Measurements from ENCODE around the gene FYTTD1.

FYTTD1 gene

DNA sequence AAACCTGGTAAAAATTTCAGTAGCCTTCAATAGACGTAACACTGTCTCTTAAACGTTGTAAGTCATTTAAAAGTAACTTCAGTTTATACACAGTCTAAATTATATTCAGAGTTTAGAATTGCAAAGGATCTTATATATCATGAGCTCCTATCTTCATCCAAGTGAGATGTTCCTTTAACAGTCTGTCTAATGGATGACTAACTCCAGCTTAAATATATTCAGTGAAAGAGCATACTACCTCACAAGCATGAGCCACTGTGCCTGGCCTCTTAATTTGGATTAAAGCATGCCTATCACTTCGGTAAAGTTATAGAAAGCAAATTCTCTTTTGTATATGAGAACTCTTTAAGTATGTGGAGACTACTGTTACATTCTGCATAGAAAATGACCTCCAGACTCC lies 7.0 kb downstream of the FYTTD1 start:
- H3K4me1 ChIP-seq (ENCODE audit: control extremely low read depth in 1 of 4, control insufficient read depth in 4 of 4, insufficient read depth in 4 of 4, low read length in 3 of 4) = peaks cover 3 to 6% (median 4%) of the 10 kb centered on the region in 4 experiments
- H3K27me3 ChIP-seq (replicated peaks in 2 of 5; ENCODE audit: control insufficient read depth in 4 of 5, insufficient read depth in 5 of 5, low read length in 4 of 5) = no peaks in the 10 kb centered on the region
- ChIA-PET CTCF (interaction anchor here (1.3 kb wide), 1 partner anchor 8 kb away, joined by 3 read pairs; no protein-coding TSS in a partner anchor), POLR2A (no interaction called here)
- H3K27ac ChIP-seq (ENCODE audit: insufficient read depth in 1 of 2, low read depth in 1 of 2, low read length in 2 of 2, poor library complexity in 1 of 2, severe bottlenecking in 2 of 2) = no peak overlapping the region
- peaks cover 9 to 36% (median 19%) of the 10 kb centered on the region in 4 experiments for H3K36me3 ChIP-seq (ENCODE audit: control insufficient read depth in 4 of 4, insufficient read depth in 4 of 4, low read length in 3 of 4)
- DNase-seq = no peak
- H3K4me3 ChIP-seq (ENCODE audit: control insufficient read depth in 1 of 7, extremely low read depth in 1 of 7, insufficient read depth in 4 of 7, low read depth in 2 of 7, low read length in 6 of 7) = no peak overlapping the region
- no CpG with 5 or more reads among the region's 3 CpGs for WGBS (ENCODE audit: insufficient coverage)
- H3K9me3 ChIP-seq (ENCODE audit: control extremely low read depth in 1 of 5, control insufficient read depth in 4 of 5, insufficient read depth in 2 of 5, low read depth in 1 of 5, low read length in 4 of 5) = no peaks in the 10 kb centered on the region

DNA sequence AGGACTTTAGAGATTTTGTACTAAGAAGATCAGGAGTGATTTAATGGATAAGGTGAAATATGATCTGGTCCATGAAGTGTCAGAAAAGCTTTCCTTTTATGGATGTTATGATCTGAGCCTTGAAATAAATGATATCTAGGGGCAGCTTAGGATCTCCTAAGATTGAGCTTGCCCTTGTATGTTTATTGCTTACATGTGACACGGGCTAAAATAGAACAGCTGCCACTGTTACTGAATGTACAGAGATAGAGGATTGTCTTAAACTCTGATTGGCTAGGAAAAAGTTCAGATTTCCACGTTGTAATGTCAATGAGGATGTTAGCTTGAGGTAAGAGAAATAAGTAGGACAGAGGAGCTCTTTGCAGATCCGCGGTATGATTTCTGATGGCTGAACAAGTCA lies 8.8 kb downstream of the FYTTD1 start:
- no peak overlapping the region for H3K4me3 ChIP-seq (ENCODE audit: control insufficient read depth in 1 of 7, extremely low read depth in 1 of 7, insufficient read depth in 4 of 7, low read depth in 2 of 7, low read length in 6 of 7)
- no peak overlapping the region for H3K27ac ChIP-seq (ENCODE audit: insufficient read depth in 1 of 2, low read depth in 1 of 2, low read length in 2 of 2, poor library complexity in 1 of 2, severe bottlenecking in 2 of 2)
- peaks cover 18 to 49% (median 26%) of the 10 kb centered on the region in 4 experiments for H3K36me3 ChIP-seq (ENCODE audit: control insufficient read depth in 4 of 4, insufficient read depth in 4 of 4, low read length in 3 of 4)
- no peaks in the 10 kb centered on the region for H3K4me1 ChIP-seq (ENCODE audit: control extremely low read depth in 1 of 4, control insufficient read depth in 4 of 4, insufficient read depth in 4 of 4, low read length in 3 of 4)
- WGBS (ENCODE audit: insufficient coverage) = 95% methylated on average over 4 of the region's 4 CpGs
- no peaks in the 10 kb centered on the region for H3K27me3 ChIP-seq (replicated peaks in 2 of 5; ENCODE audit: control insufficient read depth in 4 of 5, insufficient read depth in 5 of 5, low read length in 4 of 5)
- CTCF ChIA-PET = interaction anchor here (1.0 to 1.4 kb wide), 2 partner anchors 17 to 31 kb away, joined by 3 read pairs; no protein-coding TSS in a partner anchor
- DNase-seq = no peak
- POLR2A ChIA-PET = no interaction called here
- no peaks in the 10 kb centered on the region for H3K9me3 ChIP-seq (ENCODE audit: control extremely low read depth in 1 of 5, control insufficient read depth in 4 of 5, insufficient read depth in 2 of 5, low read depth in 1 of 5, low read length in 4 of 5)

DNA sequence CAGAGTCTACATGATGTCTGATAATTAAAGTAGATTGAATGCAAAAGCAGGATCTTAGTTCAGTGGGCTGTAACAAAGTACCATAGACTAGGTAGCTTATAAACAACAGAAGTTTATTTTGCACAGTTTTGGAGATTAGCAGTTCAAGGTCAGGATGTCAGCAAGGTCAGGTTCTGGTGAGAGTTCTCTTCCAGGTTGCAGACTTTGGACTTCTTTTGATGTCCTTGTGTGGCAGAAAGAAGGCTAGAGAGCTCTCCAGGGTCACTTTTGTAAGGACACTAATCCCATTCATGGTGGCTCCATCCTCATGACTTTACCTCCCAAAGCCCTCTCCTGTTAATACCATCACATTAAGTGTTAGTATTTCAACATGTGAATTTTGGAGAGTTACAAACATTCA lies 12.1 kb downstream of the FYTTD1 start:
- peaks cover 25 to 70% (median 27%) of the 10 kb centered on the region in 4 experiments for H3K36me3 ChIP-seq (ENCODE audit: control insufficient read depth in 4 of 4, insufficient read depth in 4 of 4, low read length in 3 of 4)
- H3K4me3 ChIP-seq (ENCODE audit: control insufficient read depth in 1 of 7, extremely low read depth in 1 of 7, insufficient read depth in 4 of 7, low read depth in 2 of 7, low read length in 6 of 7) = no peak overlapping the region
- ChIA-PET CTCF (no interaction called here), POLR2A (no interaction called here)
- H3K9me3 ChIP-seq (ENCODE audit: control extremely low read depth in 1 of 5, control insufficient read depth in 4 of 5, insufficient read depth in 2 of 5, low read depth in 1 of 5, low read length in 4 of 5) = no peaks in the 10 kb centered on the region
- DNase-seq = no peak
- H3K27ac ChIP-seq (ENCODE audit: insufficient read depth in 1 of 2, low read depth in 1 of 2, low read length in 2 of 2, poor library complexity in 1 of 2, severe bottlenecking in 2 of 2) = no peak overlapping the region
- no peaks in the 10 kb centered on the region for H3K4me1 ChIP-seq (ENCODE audit: control extremely low read depth in 1 of 4, control insufficient read depth in 4 of 4, insufficient read depth in 4 of 4, low read length in 3 of 4)
- H3K27me3 ChIP-seq (replicated peaks in 2 of 5; ENCODE audit: control insufficient read depth in 4 of 5, insufficient read depth in 5 of 5, low read length in 4 of 5) = no peaks in the 10 kb centered on the region

DNA sequence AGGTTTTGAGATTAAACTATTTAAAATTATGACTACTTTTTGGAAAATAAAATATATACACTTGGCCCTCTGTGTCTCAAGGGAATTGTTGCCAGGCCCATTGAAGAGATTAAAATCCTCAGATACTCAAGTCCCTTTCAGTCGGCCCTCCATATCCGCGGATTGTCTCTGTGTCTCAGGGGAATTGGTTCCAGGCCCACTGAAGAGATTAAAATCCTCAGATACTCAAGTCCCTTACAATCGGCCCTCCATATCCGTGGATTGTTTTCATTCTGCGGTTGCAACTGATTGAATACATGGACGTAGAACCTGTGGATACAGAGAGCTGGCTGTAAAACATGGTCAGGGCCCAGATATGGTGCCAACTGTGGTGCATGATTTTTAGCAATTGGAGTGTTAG lies 25.6 kb downstream of the FYTTD1 start:
- no peaks in the 10 kb centered on the region for H3K4me1 ChIP-seq (ENCODE audit: control extremely low read depth in 1 of 4, control insufficient read depth in 4 of 4, insufficient read depth in 4 of 4, low read length in 3 of 4)
- no peak overlapping the region for H3K27ac ChIP-seq (ENCODE audit: insufficient read depth in 1 of 2, low read depth in 1 of 2, low read length in 2 of 2, poor library complexity in 1 of 2, severe bottlenecking in 2 of 2)
- no peak for DNase-seq
- H3K9me3 ChIP-seq (ENCODE audit: control extremely low read depth in 1 of 5, control insufficient read depth in 4 of 5, insufficient read depth in 2 of 5, low read depth in 1 of 5, low read length in 4 of 5) = no peaks in the 10 kb centered on the region
- POLR2A ChIA-PET = no interaction called here
- no peaks in the 10 kb centered on the region for H3K27me3 ChIP-seq (replicated peaks in 2 of 5; ENCODE audit: control insufficient read depth in 4 of 5, insufficient read depth in 5 of 5, low read length in 4 of 5)
- no peak overlapping the region for H3K4me3 ChIP-seq (ENCODE audit: control insufficient read depth in 1 of 7, extremely low read depth in 1 of 7, insufficient read depth in 4 of 7, low read depth in 2 of 7, low read length in 6 of 7)
- CTCF ChIA-PET = interaction anchor here (1.0 to 1.3 kb wide), 2 partner anchors 26 to 27 kb away, joined by 3 to 8 read pairs; no protein-coding TSS in a partner anchor
- peaks cover 32 to 80% (median 58%) of the 10 kb centered on the region in 4 experiments for H3K36me3 ChIP-seq (ENCODE audit: control insufficient read depth in 4 of 4, insufficient read depth in 4 of 4, low read length in 3 of 4)
- 100% methylated on average over 7 of the region's 7 CpGs for WGBS (ENCODE audit: insufficient coverage)

DNA sequence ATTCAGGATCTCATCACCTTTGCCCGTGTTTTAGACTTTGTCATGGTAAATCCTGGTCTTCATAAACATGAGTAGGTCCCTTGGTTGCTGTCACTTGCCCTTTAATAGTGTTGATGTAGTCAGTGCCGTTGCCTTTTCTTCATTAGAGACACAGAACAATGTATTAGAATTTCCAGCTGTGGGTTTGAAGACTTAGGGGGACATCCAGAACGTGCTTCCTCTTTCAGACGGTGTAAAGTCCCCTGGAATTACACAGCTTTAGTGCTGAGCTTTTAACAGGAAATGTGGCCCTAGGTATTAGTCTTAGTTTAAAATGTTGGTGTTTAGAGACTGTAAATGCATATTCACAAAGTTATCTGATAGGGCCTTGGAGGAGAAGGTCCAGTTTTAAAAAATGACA lies 32.5 kb downstream of the FYTTD1 start:
- H3K36me3 ChIP-seq (ENCODE audit: control insufficient read depth in 4 of 4, insufficient read depth in 4 of 4, low read length in 3 of 4) = peaks cover 22 to 50% (median 37%) of the 10 kb centered on the region in 4 experiments
- no peak overlapping the region for H3K4me3 ChIP-seq (ENCODE audit: control insufficient read depth in 1 of 7, extremely low read depth in 1 of 7, insufficient read depth in 4 of 7, low read depth in 2 of 7, low read length in 6 of 7)
- peak in 2 of 3 donors; percentile 63 to 66 for DNase-seq
- ChIA-PET CTCF (interaction anchor here (0.7 to 2.0 kb wide), 3 partner anchors 9 to 20 kb away, joined by 3 to 10 read pairs (median 8); no protein-coding TSS in a partner anchor), POLR2A (interaction anchor here (0.6 to 1.3 kb wide), 3 partner anchors 9 to 95 kb away, joined by 3 to 5 read pairs (median 4); partner anchors contain the start of gene LRCH3)
- H3K27me3 ChIP-seq (replicated peaks in 2 of 5; ENCODE audit: control insufficient read depth in 4 of 5, insufficient read depth in 5 of 5, low read length in 4 of 5) = no peaks in the 10 kb centered on the region
- H3K4me1 ChIP-seq (ENCODE audit: control extremely low read depth in 1 of 4, control insufficient read depth in 4 of 4, insufficient read depth in 4 of 4, low read length in 3 of 4) = peaks cover 0 to 4% (median under 1%) of the 10 kb centered on the region in 4 experiments
- H3K27ac ChIP-seq (ENCODE audit: insufficient read depth in 1 of 2, low read depth in 1 of 2, low read length in 2 of 2, poor library complexity in 1 of 2, severe bottlenecking in 2 of 2) = peak overlapping the region in 1 of 2 experiments; percentile 16
- H3K9me3 ChIP-seq (ENCODE audit: control extremely low read depth in 1 of 5, control insufficient read depth in 4 of 5, insufficient read depth in 2 of 5, low read depth in 1 of 5, low read length in 4 of 5) = no peaks in the 10 kb centered on the region
- WGBS (ENCODE audit: insufficient coverage) = 35% methylated on average over 4 of the region's 4 CpGs

DNA sequence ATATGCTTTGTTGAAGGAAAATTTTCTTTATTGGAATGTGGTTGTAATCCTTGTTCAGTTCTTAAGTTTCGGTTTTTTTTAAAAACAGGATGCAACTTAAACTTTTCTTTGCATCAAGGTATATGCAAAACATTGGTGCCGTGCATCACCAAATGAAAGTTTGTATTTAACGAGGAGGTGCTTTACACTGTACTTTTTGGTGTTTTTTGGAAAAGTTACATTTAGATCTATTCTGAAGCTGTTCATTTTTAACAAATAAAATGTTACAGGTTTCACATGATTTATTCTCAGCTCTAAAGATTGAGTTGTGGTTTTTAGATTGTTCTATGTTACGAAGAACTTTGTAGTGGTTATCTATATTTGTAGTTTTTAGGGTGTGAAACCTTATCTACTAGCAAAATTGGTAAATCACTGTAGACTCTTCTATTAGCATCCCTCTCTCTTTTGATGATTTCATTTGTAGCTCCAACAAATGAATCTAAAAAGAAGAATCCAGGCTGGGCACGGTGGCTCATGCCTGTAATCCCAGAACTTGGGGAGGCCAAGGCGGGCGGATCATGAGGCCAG lies 34.4 kb downstream of the FYTTD1 start:
- peaks cover 0 to 8% (median 2%) of the 10 kb centered on the region in 4 experiments for H3K4me1 ChIP-seq (ENCODE audit: control extremely low read depth in 1 of 4, control insufficient read depth in 4 of 4, insufficient read depth in 4 of 4, low read length in 3 of 4)
- no peak for DNase-seq
- H3K27ac ChIP-seq (ENCODE audit: insufficient read depth in 1 of 2, low read depth in 1 of 2, low read length in 2 of 2, poor library complexity in 1 of 2, severe bottlenecking in 2 of 2) = no peak overlapping the region
- 100% methylated on average over 1 of the region's 7 CpGs for WGBS (ENCODE audit: insufficient coverage)
- CTCF ChIA-PET = interaction anchor here (1.1 to 2.0 kb wide), 3 partner anchors 18 to 82 kb away, joined by 3 to 10 read pairs (median 3); no protein-coding TSS in a partner anchor
- no peaks in the 10 kb centered on the region for H3K27me3 ChIP-seq (replicated peaks in 2 of 5; ENCODE audit: control insufficient read depth in 4 of 5, insufficient read depth in 5 of 5, low read length in 4 of 5)
- H3K4me3 ChIP-seq (ENCODE audit: control insufficient read depth in 1 of 7, extremely low read depth in 1 of 7, insufficient read depth in 4 of 7, low read depth in 2 of 7, low read length in 6 of 7) = no peak overlapping the region
- H3K9me3 ChIP-seq (ENCODE audit: control extremely low read depth in 1 of 5, control insufficient read depth in 4 of 5, insufficient read depth in 2 of 5, low read depth in 1 of 5, low read length in 4 of 5) = no peaks in the 10 kb centered on the region
- peaks cover 12 to 32% (median 25%) of the 10 kb centered on the region in 4 experiments for H3K36me3 ChIP-seq (ENCODE audit: control insufficient read depth in 4 of 4, insufficient read depth in 4 of 4, low read length in 3 of 4)
- POLR2A ChIA-PET = no interaction called here

- Histone ChIP-seq H3K4me1 (ENCODE audit: control extremely low read depth in 1 of 4, control insufficient read depth in 4 of 4, insufficient read depth in 4 of 4, low read length in 3 of 4) (peaks cover 3 to 11% (median 6%) of the 10 kb centered on the region in 4 experiments), H3K27me3 (replicated peaks in 2 of 5; ENCODE audit: control insufficient read depth in 4 of 5, insufficient read depth in 5 of 5, low read length in 4 of 5) (no peaks in the 10 kb centered on the region), H3K27ac (ENCODE audit: insufficient read depth in 1 of 2, low read depth in 1 of 2, low read length in 2 of 2, poor library complexity in 1 of 2, severe bottlenecking in 2 of 2) (no peak overlapping the region), H3K9me3 (ENCODE audit: control extremely low read depth in 1 of 5, control insufficient read depth in 4 of 5, insufficient read depth in 2 of 5, low read depth in 1 of 5, low read length in 4 of 5) (no peaks in the 10 kb centered on the region), H3K36me3 (ENCODE audit: control insufficient read depth in 4 of 4, insufficient read depth in 4 of 4, low read length in 3 of 4) (peaks cover 3 to 11% (median 9%) of the 10 kb centered on the region in 4 experiments), H3K4me3 (ENCODE audit: control insufficient read depth in 1 of 7, extremely low read depth in 1 of 7, insufficient read depth in 4 of 7, low read depth in 2 of 7, low read length in 6 of 7) (no peak overlapping the region)
- ChIA-PET POLR2A (interaction anchor here (1.2 kb wide), 1 partner anchor 17 kb away, joined by 5 read pairs; no protein-coding TSS in a partner anchor), CTCF (interaction anchor here (1.0 to 1.2 kb wide), 2 partner anchors 16 to 20 kb away, joined by 3 to 6 read pairs; no protein-coding TSS in a partner anchor)
- DNase-seq = no peak
- 50% methylated on average over 1 of the region's 1 CpG for WGBS (ENCODE audit: insufficient coverage)
Measured at GRCh38 chr3:197787412-197787811, 37.7 kb downstream of the FYTTD1 start.

Measured in common myeloid progenitor, CD34-positive (primary cell).